H9 (cell line): ENCODE data around the gene AKR1C2. TPM values are rescaled to one million over a fixed set of nuclear protein-coding genes. Genes with fewer than 3 reads are reported as not detected.
"Not testable (repeated sequence)": the region's sequence is repeated elsewhere in the genome, so short reads cannot be mapped to it uniquely, and the experiment has no call there.

Experiments
- DNase-seq: peaks from one replicate; pipeline ENCODE4 v3.0.0-alpha.2; 2017
- H2AFZ ChIP-seq: one replicate; pipeline ENCODE4 v1.6.1; 2013; ENCODE audit warnings: mild to moderate bottlenecking, low read length, control low read depth, moderate library complexity
- H2AK5ac ChIP-seq: 2 replicates; pipeline ENCODE4 v1.6.1; 2013; ENCODE audit warnings: low read length, control low read depth, mixed read lengths; ENCODE audit not compliant: insufficient read length
- H2BK120ac ChIP-seq: one replicate; pipeline ENCODE4 v1.6.1; 2013; ENCODE audit warnings: low read depth, mild to moderate bottlenecking, low read length, control low read depth, inconsistent platforms; ENCODE audit not compliant: poor library complexity, severe bottlenecking
- H2BK12ac ChIP-seq: 2 replicates; pipeline ENCODE4 v1.6.1; 2013; ENCODE audit warnings: low read length, control low read depth, mixed read lengths, low read depth; ENCODE audit not compliant: insufficient read length
- H2BK15ac ChIP-seq: 2 replicates; pipeline ENCODE4 v1.6.1; 2013; ENCODE audit warnings: low read depth, low read length, control low read depth
- H2BK20ac ChIP-seq: one replicate; pipeline ENCODE4 v1.6.1; 2013; ENCODE audit warnings: low read depth, mild to moderate bottlenecking, low read length, control low read depth, inconsistent platforms; ENCODE audit not compliant: poor library complexity, severe bottlenecking
- H2BK5ac ChIP-seq: 2 replicates; pipeline ENCODE4 v1.6.1; 2013; ENCODE audit warnings: low read length, control low read depth, mixed read lengths; ENCODE audit not compliant: insufficient read length
- H3K14ac ChIP-seq: 2 replicates; pipeline ENCODE4 v1.6.1; 2013; ENCODE audit warnings: low read length, control low read depth; ENCODE audit not compliant: insufficient read depth
- H3K18ac ChIP-seq: 2 replicates; pipeline ENCODE4 v1.6.1; 2013; ENCODE audit warnings: low read depth, mild to moderate bottlenecking, mixed read lengths, low read length, control low read depth; ENCODE audit not compliant: insufficient read length
- H3K23ac ChIP-seq: 2 replicates; pipeline ENCODE4 v1.6.1; 2013; ENCODE audit warnings: low read length, control low read depth, mixed read lengths, low read depth; ENCODE audit not compliant: insufficient read length
- H3K23me2 ChIP-seq: 2 replicates; pipeline ENCODE4 v1.6.1; 2013; ENCODE audit warnings: low read depth, mild to moderate bottlenecking, mixed read lengths, low read length, control low read depth; ENCODE audit not compliant: insufficient read length, poor library complexity, severe bottlenecking
- H3K27ac ChIP-seq: 2 replicates; pipeline ENCODE4 v1.5.1; 2013; ENCODE audit warnings: low read length, control low read depth, mixed read lengths, low read depth; ENCODE audit not compliant: insufficient read length
- H3K27me3 ChIP-seq: 2 replicates; pipeline ENCODE4 v1.6.1; 2013; ENCODE audit warnings: low read length, control low read depth, inconsistent platforms; ENCODE audit not compliant: insufficient read depth
- H3K4ac ChIP-seq: 2 replicates; pipeline ENCODE4 v1.6.1; 2013; ENCODE audit warnings: low read depth, mild to moderate bottlenecking, control low read depth, inconsistent platforms, low read length, moderate library complexity
- H3K4me1 ChIP-seq: 2 replicates; pipeline ENCODE4 v1.6.1; 2013; ENCODE audit warnings: low read length, control low read depth, inconsistent platforms; ENCODE audit not compliant: insufficient read depth
- H3K4me2 ChIP-seq: 2 replicates; pipeline ENCODE4 v1.6.1; 2013; ENCODE audit warnings: low read length, control low read depth, mixed read lengths; ENCODE audit not compliant: insufficient read length, insufficient read depth
- H3K56ac ChIP-seq: 2 replicates; pipeline ENCODE4 v1.6.1; 2013; ENCODE audit warnings: low read depth, mild to moderate bottlenecking, mixed read lengths, low read length, control low read depth; ENCODE audit not compliant: insufficient read length
- H3K79me1 ChIP-seq: 2 replicates; pipeline ENCODE4 v1.6.1; 2013; ENCODE audit warnings: low read depth, mild to moderate bottlenecking, moderate library complexity, low read length, control low read depth, inconsistent platforms; ENCODE audit not compliant: insufficient read depth, poor library complexity, severe bottlenecking
- H3K79me2 ChIP-seq: 2 replicates; pipeline ENCODE4 v1.6.1; 2013; ENCODE audit warnings: low read length, control low read depth, inconsistent platforms; ENCODE audit not compliant: insufficient read depth
- H3K9ac ChIP-seq: 2 replicates; pipeline ENCODE4 v1.6.1; 2013; ENCODE audit warnings: low read length, control low read depth, mixed read lengths; ENCODE audit not compliant: insufficient read length; ENCODE audit errors: extremely low read depth
- H3K9me3 ChIP-seq: one replicate; pipeline ENCODE4 v1.6.1; 2013; ENCODE audit warnings: low read depth, low read length, inconsistent platforms; ENCODE audit not compliant: control insufficient read depth
- H3T11ph ChIP-seq: one replicate; pipeline ENCODE4 v1.6.1; 2013; ENCODE audit warnings: mild to moderate bottlenecking, low read length, control low read depth, inconsistent platforms
- H4K20me1 ChIP-seq: one replicate; pipeline ENCODE4 v1.6.1; 2013; ENCODE audit not compliant: control insufficient read depth, insufficient read length, insufficient read depth
- H4K5ac ChIP-seq: 2 replicates; pipeline ENCODE4 v1.6.1; 2013; ENCODE audit warnings: low read depth, mild to moderate bottlenecking, mixed read lengths, low read length, control low read depth; ENCODE audit not compliant: insufficient read length
- H4K8ac ChIP-seq: replicated peaks from 2 replicates; pipeline ENCODE4 v1.6.1; 2013; ENCODE audit warnings: low read length, control low read depth, mixed read lengths, low read depth; ENCODE audit not compliant: insufficient read length
- H4K91ac ChIP-seq: 2 replicates; pipeline ENCODE4 v1.6.1; 2013; ENCODE audit warnings: low read depth, mild to moderate bottlenecking, moderate library complexity, mixed read lengths, low read length, control low read depth; ENCODE audit not compliant: insufficient read length
- H3K27ac Mint-ChIP-seq, 3 experiments: 2 replicates in 2 of 3; 3 replicates in 1 of 3; pipeline ENCODE4 v1.8.0; 2020 to 2021; ENCODE audit warnings: mixed read lengths in 3 of 3, mild to moderate bottlenecking in 1 of 3, moderate library complexity in 1 of 3
- H3K27me3 Mint-ChIP-seq: 2 replicates; pipeline ENCODE4 v1.8.0; 2021; ENCODE audit warnings: low read depth, mild to moderate bottlenecking, moderate library complexity, mixed read lengths
- H3K36me3 Mint-ChIP-seq, 3 experiments: 2 replicates in 2 of 3; 3 replicates in 1 of 3; pipeline ENCODE4 v1.8.0; 2020 to 2021; ENCODE audit warnings: low read depth in 3 of 3, mixed read lengths in 3 of 3; ENCODE audit not compliant: insufficient read depth in 1 of 3
- H3K4me1 Mint-ChIP-seq, 2 experiments: 2 replicates each; pipeline ENCODE4 v1.8.0; 2020; ENCODE audit warnings: mixed read lengths in 2 of 2
- H3K4me3 Mint-ChIP-seq, 2 experiments: 2 replicates in 1 of 2; 3 replicates in 1 of 2; pipeline ENCODE4 v1.8.0; 2020 to 2021; ENCODE audit warnings: mild to moderate bottlenecking in 2 of 2, mixed read lengths in 2 of 2, moderate library complexity in 1 of 2
- H3K9me3 Mint-ChIP-seq, 2 experiments: 2 replicates in 1 of 2; 3 replicates in 1 of 2; pipeline ENCODE4 v1.8.0; 2020; ENCODE audit warnings: mild to moderate bottlenecking in 2 of 2, mixed read lengths in 2 of 2, moderate library complexity in 1 of 2
- WGBS: extraction: QIAGEN DNeasy Blood & Tissue Kit; methylation state at CpG from one replicate; pipeline ENCODE4 v1.1.7; 2013; ENCODE audit warnings: missing lambda C conversion rate, low lambda C conversion rate, mixed read lengths; ENCODE audit not compliant: insufficient read length; ENCODE audit errors: extremely low coverage; 5-methylcytosine and 5-hydroxymethylcytosine counted together
- total RNA-seq: library from RNA; stranded (reverse); gene quantifications from 2 replicates; pipeline ENCODE4 v1.2.1, GENCODE V29; 2021
- TF ChIP-seq, protein P1 (sequence below): fragments of 200-600 bp; sonication (generic); conservative IDR thresholded peaks from 3 replicates; pipeline ENCODE4 v1.8.0; 2021; ENCODE audit warnings: antibody characterized with exemption, mild to moderate bottlenecking

Gene AKR1C2
- total RNA-seq, 1 experiment from 2014 or later, result 0.74 TPM

DNA sequence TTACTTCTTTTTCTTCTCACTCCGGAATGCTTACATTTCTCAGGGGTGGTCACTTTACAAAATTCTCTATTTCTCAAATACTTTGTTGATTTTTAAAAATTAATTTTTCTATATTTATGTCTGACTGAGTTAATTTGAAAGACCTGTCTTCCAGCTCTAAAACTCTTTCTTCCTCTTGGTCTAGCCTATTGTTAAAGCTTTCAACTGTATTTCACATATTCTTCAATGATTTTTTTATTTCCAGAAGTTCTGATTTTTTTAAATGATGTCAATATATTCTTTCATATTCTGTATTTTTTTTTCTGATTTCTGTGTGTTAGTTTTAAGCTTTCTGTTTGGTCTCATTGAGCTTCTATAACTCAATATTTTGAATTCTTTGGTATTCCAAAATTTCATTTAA is 27.3 kb upstream of the AKR1C2 start:
- H3K4me3 Mint-ChIP-seq, result no peak overlapping the region
- H3K79me2 ChIP-seq, result no peaks in the 10 kb centered on the region
- no peak overlapping the region for H2AK5ac ChIP-seq
- H3K27me3 Mint-ChIP-seq, result no peaks in the 10 kb centered on the region
- H3K4me1 Mint-ChIP-seq, result peaks cover 6 to 9% of the 10 kb centered on the region in 2 experiments
- H3K23me2 ChIP-seq, result no peaks in the 10 kb centered on the region
- peaks cover 46 to 66% of the 10 kb centered on the region in 2 experiments for H3K9me3 Mint-ChIP-seq
- no peak overlapping the region for H3K4ac ChIP-seq
- no peak overlapping the region for H4K5ac ChIP-seq
- H3K79me1 ChIP-seq, result no peaks in the 10 kb centered on the region
- no peak overlapping the region for H4K8ac ChIP-seq
- H2BK15ac ChIP-seq, result no peak overlapping the region
- no peak overlapping the region for H3K18ac ChIP-seq
- no peak overlapping the region for H4K91ac ChIP-seq
- no peak overlapping the region for H2BK12ac ChIP-seq
- H4K20me1 ChIP-seq, result no peaks in the 10 kb centered on the region
- H3K4me2 ChIP-seq, result no peak overlapping the region
- H2BK5ac ChIP-seq, result no peak overlapping the region
- no peaks in the 10 kb centered on the region for H3K9me3 ChIP-seq
- no CpG with 5 or more reads among the region's 1 CpG for WGBS
- no peak overlapping the region for H2BK120ac ChIP-seq
- H3K56ac ChIP-seq, result no peak overlapping the region
- no peak overlapping the region for H3K14ac ChIP-seq
- H3K27ac Mint-ChIP-seq, result no peak overlapping the region
- DNase-seq, result no peak
- no peak overlapping the region for H3K27ac ChIP-seq
- peaks cover 6 to 16% (median 9%) of the 10 kb centered on the region in 3 experiments; a peak in 6 of 7 replicates for H3K36me3 Mint-ChIP-seq
- H2AFZ ChIP-seq, result no peak overlapping the region
- no peak overlapping the region for H2BK20ac ChIP-seq
- no peak overlapping the region for H3K23ac ChIP-seq
- H3T11ph ChIP-seq, result no peak overlapping the region
- H3K27me3 ChIP-seq, result no peaks in the 10 kb centered on the region
- TF ChIP-seq, protein P1, sequence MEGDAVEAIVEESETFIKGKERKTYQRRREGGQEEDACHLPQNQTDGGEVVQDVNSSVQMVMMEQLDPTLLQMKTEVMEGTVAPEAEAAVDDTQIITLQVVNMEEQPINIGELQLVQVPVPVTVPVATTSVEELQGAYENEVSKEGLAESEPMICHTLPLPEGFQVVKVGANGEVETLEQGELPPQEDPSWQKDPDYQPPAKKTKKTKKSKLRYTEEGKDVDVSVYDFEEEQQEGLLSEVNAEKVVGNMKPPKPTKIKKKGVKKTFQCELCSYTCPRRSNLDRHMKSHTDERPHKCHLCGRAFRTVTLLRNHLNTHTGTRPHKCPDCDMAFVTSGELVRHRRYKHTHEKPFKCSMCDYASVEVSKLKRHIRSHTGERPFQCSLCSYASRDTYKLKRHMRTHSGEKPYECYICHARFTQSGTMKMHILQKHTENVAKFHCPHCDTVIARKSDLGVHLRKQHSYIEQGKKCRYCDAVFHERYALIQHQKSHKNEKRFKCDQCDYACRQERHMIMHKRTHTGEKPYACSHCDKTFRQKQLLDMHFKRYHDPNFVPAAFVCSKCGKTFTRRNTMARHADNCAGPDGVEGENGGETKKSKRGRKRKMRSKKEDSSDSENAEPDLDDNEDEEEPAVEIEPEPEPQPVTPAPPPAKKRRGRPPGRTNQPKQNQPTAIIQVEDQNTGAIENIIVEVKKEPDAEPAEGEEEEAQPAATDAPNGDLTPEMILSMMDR, result no peak
- H3K4me1 ChIP-seq, result no peaks in the 10 kb centered on the region; the same call in 1 of the 2 replicates
- no peak overlapping the region for H3K9ac ChIP-seq

DNA sequence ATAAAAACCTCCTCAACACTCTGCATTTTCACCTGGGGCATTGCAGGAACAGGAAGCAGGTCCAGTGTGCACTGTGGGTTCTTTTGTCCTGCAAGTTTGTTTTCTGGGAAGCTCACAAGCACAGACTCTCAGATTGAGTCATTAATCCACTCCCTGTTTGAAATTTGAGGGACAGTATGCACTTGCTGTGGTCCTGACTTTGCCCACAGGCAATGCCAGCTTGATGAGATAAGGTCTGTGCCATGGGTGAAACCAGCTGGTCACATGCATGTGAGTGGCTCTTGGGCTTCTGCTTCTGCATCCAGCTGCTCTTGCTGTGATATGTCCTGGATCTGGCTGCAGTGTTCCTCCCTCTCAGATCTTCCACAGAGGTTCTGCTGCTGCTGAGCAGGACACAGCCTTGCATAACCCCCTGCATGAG is 21.8 kb upstream of the AKR1C2 start:
- not testable (repeated sequence) for H3K27me3 Mint-ChIP-seq, H4K91ac ChIP-seq, DNase-seq

More for the DNA sequence above, 21.8 kb upstream of the AKR1C2 start:
- not testable (repeated sequence) for H3K18ac ChIP-seq, H4K5ac ChIP-seq, H3K79me2 ChIP-seq, H2AK5ac ChIP-seq, H3K9me3 ChIP-seq, H3K27ac Mint-ChIP-seq, H3K56ac ChIP-seq, H3K4me2 ChIP-seq, H3K27ac ChIP-seq, H3K79me1 ChIP-seq, H3K4me1 Mint-ChIP-seq, H3K4me1 ChIP-seq, H3K23ac ChIP-seq, H2BK120ac ChIP-seq, H2BK12ac ChIP-seq, H3K4ac ChIP-seq, H4K20me1 ChIP-seq, H3K9ac ChIP-seq, H2BK15ac ChIP-seq, H2BK5ac ChIP-seq, H2BK20ac ChIP-seq, H3T11ph ChIP-seq, H4K8ac ChIP-seq, H3K4me3 Mint-ChIP-seq, H3K23me2 ChIP-seq, H2AFZ ChIP-seq, H3K14ac ChIP-seq, H3K27me3 ChIP-seq
- Mint-ChIP-seq H3K36me3 (peaks cover 4 to 11% (median 4%) of the 10 kb centered on the region in 3 experiments; a peak in 4 of 7 replicates), H3K9me3 (peaks cover 33 to 56% of the 10 kb centered on the region in 2 experiments)
